Inflammatory macrophage (primary cell): Measurements from ENCODE around the gene SNRNP200.
A peak's percentile ranks its signal among the peaks of the same experiment; 100 is the strongest.

ENCODE experiments used
- DNase-seq, 2 donors: peaks; one replicate each; pipeline ENCODE4 v3.0.0-alpha.2; 2020 to 2022
- total RNA-seq, 18 experiments: gene quantifications; one replicate each; lab custom pipeline; 2026; ENCODE audit warnings: mixed read lengths in 6 of 18, inconsistent platforms in 2 of 18; lab: John Stamatoyannopoulos, UW

SNRNP200 gene
- 123 to 363 (median 195) reads per million in 18 experiments for total RNA-seq

DNA sequence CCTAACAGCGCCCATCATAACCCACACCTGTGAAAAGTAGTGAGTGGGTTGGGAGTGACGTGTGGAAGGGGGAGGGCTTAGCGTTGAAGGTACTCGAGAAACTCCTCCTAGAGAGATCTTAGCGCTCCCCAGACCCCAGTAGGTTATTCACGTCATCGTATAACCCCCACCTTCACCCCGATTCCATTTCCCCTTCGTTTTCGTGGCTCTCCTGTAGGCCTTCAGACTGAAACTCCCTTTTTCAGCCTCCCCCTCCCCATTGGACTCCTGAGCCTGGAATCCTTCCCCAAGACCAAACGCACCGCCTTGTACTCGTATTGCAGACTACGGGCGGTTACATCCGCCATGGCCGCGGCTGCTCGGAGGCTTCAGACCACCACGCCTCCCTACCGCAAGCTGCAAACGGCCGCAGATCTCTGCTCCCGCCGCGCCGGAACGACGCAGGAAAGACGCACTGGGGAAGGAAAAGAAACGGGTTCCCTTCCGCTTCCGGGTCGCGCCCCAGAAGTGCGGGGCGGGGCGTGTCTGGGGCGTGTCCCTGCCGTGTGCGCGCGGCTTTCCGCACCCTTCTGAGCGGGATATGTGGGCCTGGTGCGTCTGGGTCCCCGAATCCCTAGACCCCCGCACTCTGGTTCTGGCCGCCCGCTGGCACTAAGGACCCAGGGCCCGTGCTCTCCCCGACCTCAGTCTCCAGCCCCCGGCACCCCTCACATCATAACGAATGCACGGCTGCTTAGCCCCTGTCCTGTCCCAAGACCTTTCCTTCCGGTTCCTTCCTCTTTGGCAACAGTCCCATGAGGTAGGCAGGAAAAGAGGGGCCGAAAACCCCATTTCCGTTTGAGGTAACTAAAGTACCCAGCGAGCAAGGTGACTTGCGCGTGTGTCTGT, at the start of gene SNRNP200:
Gene SNRNP200 (minus strand): TSS at position 456 of the 888 bp plus-strand sequence. CDS start 109 bp downstream, at position 347.
- DNase-seq = peak; percentile 90

- DNase-seq = no peak
Observed at GRCh38 chr2:96354492-96354891, 49.1 kb upstream of the SNRNP200 start.

DNA sequence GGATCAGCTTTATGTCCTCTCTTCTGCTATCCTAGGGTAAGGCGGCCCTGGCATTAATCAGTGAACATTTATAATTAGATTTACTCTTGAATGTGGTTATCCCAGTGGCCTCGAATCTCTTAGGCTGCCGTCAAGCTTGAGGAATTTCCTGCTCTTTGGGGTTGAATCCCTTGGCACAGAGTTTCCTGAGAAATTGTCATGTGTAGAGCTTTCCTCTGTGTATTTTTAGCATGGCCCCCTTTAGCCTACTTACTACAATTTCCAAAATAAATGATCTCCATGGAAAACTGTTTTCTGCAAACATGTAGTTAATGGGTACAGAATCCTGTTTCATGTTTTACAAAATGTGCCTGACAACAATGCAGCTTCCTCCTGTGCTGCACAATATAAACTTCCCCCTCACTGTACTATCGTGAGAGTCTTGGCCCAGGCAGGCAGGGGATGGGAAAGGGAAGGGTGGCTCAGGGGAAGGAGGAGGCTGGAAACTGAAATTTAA, 48.3 kb upstream of the SNRNP200 start:
- DNase-seq = peak; percentile 41 to 68

GRCh38 chr2:96353032-96353561, 47.8 kb upstream of the SNRNP200 start:
- DNase-seq = no peak

- DNase-seq = no peak
Observed at GRCh38 chr2:96347395-96347794, 42.0 kb upstream of the SNRNP200 start.

DNA sequence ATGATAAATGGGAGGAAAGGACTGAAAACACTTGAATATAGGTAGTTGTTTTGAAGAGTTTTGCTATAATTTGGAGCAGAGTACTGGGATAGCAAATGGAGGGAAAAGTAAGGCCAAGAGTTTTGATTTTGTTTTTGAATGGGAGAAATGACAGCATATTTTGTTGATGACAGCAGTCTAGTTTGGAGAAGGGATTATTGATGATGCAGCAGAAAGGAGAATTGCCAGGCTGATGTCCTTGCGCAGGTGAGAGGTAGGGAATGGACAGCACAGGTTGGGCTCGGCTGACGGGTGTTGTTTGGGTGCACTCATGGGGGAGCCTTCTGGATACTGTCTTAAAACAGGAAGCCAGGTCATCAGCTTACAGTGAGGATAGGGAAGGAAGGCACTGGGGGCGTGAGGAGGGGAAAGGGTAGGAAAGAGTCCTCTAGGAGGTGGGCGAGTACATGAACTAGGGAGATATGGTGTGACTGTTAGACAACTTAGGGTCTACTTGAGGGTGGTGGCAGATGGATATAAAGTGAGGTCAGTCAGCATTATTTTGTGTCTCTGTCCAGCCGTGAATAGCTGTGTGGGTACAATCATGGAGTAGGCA, 40.6 kb upstream of the SNRNP200 start:
- peak; percentile 79 to 90 for DNase-seq

- peak; percentile 56 to 69 for DNase-seq
Observed at GRCh38 chr2:96345438-96345837, 40.1 kb upstream of the SNRNP200 start.

DNA sequence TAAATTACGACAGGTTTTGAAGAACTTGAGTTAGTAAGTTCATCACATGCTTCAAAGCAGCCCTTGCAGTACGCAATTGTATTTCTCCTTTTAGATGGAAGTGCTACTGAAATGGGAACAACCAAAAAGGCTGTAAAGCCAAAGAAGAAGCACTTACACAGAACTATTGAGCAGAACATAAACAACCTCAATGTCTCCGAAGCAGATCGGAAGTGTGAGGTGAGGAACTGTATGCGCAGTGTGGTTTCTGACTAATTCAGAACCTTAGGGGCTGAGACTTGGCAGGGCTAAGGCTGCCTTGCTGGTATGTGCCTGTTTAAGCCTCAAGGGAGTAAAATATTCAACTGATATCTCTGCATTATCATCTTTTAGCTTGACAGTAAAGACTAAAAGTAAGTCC, 38.7 kb upstream of the SNRNP200 start:
- peak; percentile 89 to 91 for DNase-seq

DNA sequence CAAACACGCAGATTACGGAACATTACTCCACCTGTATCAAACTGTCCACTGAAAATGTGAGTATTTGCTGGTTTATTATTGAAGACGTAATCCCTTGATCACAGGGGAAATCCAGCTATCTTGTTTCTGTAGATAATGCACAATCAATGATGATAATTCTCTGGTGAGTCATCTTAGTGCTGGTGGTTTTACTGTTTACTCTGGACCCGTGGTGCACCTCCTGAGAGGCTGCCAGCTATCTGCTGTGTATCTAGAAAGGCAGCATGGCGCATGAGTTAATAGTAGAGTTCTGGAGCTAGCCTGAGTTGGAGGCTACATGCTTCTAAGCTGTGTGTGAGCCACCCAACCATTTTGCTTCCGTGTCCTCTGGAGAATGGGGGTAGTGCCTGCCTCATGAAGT, 36.7 kb upstream of the SNRNP200 start:
- DNase-seq = no peak

GRCh38 chr2:96341641-96342040, 36.3 kb upstream of the SNRNP200 start:
- DNase-seq = no peak

- peak; percentile 51 to 78 for DNase-seq
Observed at GRCh38 chr2:96340493-96341414, 35.4 kb upstream of the SNRNP200 start.

DNA sequence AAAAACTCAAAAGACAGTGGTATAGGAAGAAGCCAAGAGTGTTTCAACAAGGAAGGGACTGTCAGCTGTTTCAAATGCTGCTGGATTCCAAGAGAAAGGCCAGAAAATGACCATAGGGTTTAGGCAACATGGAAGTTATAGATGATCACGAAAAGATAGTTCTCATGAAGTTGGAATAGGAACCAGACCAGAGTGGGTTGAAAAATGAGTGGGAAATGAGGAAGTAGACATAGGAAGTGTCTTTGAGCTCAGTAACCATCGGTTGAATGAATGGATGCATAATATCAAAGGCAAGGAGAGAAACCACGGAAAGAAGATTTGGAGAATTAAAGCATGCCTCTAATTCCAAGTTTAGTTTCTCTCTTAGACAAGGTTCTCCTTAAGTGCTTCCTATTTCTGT, 31.5 kb upstream of the SNRNP200 start:
- DNase-seq = peak; percentile 83 to 85

DNA sequence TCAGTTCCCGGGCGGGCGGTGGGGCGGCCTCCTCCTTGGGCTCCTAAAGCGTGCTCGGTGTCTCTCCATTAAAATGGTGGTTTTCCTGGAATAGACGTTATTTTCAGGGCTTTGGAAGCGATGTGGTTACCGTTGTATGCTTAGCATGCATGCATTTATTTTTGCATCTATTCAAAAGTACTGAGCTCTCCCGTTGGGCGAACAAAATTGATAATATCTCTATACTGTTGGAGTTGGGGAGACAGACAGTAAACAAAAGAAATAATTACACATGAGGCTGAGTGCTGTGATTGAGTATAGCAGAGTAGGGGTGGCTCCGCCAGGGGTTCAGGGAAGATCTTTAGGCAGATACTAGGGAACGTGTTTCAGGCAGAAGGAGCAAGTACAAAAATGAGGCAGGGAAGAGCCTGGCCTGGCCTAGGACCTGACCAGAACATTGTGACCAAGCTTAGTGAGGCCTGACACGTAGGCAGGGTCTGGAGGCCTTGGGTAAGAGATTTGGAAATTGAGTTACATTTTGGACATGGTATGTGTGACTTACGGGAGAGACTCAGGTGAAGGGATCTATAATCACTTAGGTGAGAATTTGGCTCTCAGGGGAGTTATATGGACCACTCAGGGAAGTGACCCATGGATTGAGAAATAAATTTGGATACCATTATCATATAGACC, 30.9 kb upstream of the SNRNP200 start:
- no peak for DNase-seq

GRCh38 chr2:96333708-96334107, 28.4 kb upstream of the SNRNP200 start:
- DNase-seq = no peak

DNA sequence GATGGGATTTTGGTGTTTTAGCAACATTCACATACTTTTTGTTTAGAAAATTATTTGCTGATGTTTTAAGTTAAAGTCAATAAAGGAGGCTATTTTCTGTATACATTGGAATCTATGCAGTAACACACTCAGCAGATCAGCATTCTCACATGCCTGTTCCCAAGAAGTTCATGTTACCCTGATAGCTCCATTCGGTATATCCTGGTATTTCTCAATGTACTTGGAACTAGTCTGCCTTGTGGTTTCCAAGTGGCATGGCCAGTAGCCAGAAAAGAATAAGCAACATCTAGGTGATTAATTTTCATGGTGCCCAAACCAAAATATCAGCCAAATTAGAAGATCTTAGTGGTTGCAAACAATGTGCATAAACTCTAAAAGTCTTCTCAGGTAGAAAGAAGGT, 25.1 kb upstream of the SNRNP200 start:
- DNase-seq = no peak

DNA sequence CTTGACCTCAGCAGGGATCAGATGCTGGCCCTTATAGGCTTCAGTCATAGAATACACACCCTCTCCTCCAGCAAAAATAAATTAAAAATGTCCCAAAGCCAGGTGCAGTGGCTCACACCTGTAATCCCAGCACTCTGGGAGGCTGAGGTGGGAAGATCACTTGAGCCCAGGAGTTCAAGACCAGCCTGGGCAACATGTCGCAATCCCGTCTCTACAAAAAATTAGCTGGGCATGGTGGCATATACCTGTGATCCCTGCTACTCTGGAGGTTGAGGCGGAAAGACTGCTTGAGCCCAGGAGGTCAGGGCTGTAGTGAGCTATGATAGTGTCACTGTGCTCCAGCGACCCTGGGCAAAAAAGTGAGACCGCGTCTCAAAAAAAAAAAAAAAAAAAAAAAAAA, 24.5 kb upstream of the SNRNP200 start:
- no peak for DNase-seq

- no peak for DNase-seq
Observed at GRCh38 chr2:96329456-96329855, 24.1 kb upstream of the SNRNP200 start.

DNA sequence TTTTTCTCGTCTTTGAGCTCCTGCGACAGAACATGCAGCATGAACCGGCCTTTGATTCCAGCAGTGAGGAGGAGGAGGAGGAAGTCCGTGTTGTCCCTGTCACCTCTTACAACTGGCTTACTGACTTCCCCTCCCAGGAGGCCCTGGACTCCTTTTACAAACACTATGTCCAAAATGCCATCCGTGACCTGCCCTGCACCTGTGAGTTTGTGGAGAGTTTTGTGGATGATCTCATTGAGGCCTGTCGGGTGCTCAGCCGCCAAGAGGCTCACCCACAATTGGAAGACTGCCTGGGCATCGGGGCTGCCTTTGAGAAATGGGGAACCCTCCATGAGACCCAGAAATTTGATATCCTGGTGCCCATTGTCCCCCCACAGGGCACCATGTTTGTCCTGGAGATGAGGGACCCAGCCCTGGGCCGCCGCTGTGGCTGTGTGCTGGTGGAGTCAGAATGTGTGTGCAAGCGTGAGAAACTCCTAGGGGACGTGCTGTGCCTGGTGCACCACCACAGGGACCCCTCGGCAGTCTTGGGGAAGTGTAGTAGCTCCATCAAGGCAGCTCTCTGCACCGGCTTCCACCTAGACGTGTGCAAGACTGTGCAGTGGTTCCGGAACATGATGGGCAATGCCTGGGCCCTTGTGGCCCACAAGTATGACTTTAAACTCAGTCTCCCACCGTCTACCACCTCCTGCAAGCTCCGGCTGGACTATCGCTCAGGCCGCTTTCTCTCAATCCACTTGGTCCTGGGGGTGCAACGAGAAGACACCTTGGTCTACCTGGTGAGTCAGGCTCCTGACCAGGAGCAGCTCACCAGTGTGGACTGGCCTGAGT, 21.9 kb upstream of the SNRNP200 start:
- DNase-seq = peak in 1 of 2 donors; percentile 23

DNA sequence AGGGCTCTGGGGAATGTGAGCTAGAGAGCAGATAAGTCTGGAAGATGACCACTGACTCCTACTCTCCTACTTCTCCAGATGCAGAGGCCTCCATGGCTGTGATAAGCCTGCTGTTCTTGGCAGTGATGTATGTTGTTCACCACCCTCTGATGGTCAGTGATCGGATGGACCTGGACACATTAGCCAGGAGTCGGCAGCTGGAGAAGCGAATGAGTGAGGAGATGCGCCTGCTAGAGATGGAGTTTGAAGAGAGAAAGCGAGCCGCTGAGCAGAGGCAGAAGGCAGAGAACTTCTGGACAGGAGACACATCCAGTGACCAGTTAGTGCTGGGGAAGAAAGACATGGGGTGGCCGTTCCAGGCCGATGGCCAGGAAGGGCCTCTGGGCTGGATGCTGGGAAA, 21.2 kb upstream of the SNRNP200 start:
- no peak for DNase-seq

DNA sequence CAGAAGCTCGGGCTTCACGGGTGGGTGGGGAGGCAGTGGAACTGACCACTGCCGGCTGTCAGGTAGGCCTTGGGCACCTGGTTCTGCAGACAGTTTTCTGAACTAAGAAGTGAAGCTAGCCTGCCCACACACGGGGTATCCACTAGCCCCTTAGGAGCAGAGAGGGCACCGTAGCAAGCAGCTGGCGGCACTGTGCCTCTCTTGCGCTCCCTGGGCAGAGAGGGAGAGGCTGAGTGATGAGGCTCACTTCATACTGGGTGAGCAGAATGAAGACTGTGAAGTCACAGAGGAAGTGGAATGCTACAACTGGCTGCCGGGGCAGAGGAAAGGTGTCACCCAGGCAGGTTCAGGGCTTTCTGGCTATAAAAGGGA, 20.5 kb upstream of the SNRNP200 start:
- no peak for DNase-seq
